ENCODE data around the gene AXIN2.
"Not testable (repeated sequence)": the region's sequence is repeated elsewhere in the genome, so short reads cannot be mapped to it uniquely, and the experiment has no call there.

Gene AXIN2

DNA sequence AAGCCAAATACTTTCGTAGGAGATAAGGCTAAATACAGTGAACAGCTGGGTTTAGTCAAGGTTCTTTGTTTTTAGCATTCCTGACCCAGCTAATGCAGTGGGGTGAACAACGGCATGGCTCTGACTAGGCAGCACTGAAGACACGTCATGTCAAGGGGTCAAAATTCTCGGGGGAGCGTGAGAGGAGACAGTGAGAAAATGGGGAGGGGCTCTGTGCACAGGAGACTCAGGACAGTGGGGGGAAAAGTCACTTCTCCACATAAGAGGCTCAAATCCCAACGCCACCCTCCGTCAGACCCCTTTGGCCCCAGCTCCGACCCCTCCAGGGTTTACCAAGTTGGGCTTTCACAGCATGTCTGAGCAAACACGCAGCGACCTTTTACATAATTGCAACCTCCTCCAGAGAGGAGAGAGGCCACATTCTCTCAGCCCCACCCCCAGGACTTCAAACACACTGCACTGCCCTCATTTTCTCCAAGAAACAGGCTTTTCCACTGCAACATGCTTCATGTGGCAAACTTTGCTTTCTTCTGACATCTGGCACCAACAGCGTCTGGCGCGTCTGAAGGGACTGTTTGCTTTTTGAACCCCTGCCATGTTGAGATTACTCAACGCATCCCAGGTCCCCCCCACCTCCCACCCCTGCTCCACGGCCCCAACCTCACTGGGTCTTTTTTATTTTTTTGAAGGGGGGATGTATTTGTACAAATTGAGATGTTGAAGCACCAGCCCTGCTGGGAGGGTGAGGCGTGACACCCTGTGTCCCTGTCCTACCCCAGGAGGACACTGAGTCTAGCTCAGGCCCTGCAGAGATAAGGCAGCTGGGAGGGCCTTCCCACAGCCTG lies 30.0 kb downstream of the AXIN2 start:
- no peak for TF ChIP-seq POLR2A (IDR thresholded peaks at IDR 0.05; ENCODE audit: low read depth, low read length)
- no peak for DNase-seq (ENCODE audit: insufficient read length, low spot score)
- no peak for FAIRE-seq

DNA sequence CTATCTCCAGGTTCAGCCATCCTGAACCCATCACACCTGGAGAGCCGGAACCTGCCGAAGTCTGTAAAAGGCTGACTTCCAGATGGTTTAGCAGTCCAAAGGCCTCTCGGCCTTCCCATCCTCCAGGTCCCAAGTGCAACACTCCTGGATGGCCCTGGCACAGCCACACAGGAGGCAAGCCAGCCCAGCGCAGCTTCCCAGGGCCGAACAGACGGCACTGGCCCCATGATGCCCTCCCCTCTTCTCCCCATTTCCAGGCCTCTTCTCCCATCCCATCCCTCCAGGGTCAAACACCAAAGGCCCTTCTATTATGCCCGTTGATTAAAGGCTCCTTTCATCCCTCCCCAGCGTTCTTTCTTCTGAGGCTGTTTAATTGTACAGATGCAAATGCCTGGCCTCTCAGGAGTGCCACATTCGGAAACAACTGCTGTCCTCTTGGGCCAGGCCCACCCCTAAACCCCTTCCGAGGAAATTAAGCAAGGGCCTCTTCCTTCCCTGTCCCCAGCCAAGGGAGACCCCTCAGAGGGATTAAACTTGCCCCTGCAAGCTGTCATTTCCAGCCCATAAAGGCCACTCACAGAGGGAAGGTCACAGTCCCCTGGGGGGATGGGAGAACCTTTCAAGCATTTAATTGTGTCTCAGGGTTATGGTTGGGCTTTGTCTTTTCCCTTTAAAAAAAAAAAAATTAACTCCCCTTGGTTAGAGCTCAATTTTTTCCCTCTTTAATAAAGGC lies 30.8 kb downstream of the AXIN2 start:
- no peak for TF ChIP-seq POLR2A (IDR thresholded peaks at IDR 0.05; ENCODE audit: low read depth, low read length)
- FAIRE-seq: no peak
- no peak for DNase-seq (ENCODE audit: insufficient read length, low spot score)

DNA sequence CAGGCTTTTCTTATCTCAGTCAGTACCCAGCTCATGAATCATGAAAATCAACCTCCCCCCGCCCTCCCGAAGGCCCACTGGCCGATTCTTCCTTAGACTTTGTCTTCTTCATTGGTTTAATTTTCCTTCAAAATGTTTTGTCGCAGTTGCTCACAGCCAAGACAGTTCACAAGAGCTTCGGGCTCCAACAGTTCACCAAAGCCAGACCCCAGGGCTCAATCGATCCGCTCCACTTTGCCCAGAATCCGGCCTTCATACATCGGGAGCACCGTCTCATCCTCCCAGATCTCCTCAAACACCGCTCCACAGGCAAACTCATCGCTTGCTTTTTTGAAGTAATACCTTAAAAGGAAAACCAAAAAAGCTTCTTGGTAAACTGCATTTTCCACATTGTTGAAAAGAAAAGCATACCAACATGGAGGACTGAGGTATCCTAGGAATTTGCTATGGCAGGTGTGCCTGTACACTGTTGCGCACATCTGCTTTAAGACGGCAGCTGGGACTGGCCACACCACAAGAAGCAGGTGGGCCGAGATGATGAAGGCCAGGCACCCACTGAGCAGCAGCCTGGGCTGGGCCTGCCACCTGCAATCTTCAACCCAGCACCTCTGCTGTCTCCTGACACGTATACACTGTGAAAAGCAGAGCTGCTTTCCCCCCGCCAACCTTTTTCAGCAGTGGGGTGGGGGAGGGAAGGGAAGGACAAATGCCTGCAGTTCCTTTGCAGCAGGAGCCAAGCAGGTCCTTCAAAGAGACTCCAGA lies 31.5 kb downstream of the AXIN2 start:
- FAIRE-seq (no peak), DNase-seq (ENCODE audit: insufficient read length, low spot score) (no peak)

DNA sequence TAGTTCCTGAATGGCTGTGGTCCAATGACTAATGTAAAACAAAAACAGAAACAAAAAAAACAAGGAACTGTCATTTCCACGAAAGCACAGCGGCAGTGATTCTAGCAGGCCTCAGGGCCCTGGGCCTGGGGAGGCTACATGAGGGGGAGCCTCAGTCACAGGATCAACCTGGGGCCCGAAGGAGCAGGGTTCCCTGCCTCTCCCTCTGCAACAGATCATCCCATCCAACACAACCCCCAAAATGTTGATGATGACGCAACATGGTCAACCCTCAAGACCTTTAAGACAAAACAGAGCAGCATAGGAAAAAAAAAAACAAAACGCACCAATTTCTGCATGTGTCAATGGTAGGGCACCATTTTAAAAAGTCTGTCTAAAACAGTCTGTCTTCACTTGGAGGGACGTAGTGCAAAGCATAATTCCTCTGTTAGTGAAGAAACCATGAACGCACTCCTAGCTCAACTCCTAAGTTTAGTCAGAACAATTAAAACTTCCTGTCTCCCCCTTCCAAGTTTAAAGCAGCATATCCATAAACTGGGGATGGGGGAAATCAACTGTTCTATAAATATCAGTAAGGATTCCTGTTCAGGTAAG lies 32.3 kb downstream of the AXIN2 start:
- no peak for DNase-seq (ENCODE audit: insufficient read length, low spot score)
- no peak for TF ChIP-seq POLR2A (IDR thresholded peaks at IDR 0.05; ENCODE audit: low read depth, low read length)
- no peak for FAIRE-seq

More for the DNA sequence above, 31.5 kb downstream of the AXIN2 start:
- no peak for TF ChIP-seq POLR2A (IDR thresholded peaks at IDR 0.05; ENCODE audit: low read depth, low read length)

DNA sequence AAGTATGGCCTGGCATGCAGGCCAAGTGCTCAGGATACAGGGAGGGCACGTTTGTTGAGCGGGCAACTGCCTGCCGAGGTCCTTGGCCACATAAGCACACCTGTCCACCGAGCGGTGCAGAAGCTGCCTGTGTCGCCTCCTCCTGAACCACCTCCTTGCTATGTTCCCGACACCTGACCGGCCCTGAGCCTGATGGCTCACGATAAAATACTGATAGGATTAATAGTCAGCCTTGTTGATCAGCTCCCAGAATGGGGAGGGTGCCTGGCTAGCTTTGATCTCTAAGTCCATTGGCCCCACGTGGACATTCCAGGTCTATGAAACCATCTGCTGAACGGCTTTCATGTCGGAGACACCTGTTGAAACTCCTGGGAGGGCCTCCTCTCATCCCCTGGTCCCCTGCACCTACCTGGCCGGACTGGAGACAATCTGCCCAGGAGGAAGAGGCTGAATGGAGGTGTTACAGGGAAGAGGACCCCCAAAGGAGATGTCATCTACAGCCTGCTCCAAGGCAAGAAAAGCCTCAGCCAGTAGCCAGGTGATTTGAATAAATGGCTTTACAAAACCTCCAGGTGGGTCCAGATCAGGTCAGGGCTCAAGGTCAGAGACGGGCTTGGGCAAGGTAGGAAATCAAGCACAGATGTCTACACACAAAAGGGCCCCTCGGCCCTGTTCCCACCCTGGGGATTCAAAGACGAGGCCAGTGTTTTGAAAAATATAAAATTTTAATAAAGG lies 33.4 kb downstream of the AXIN2 start:
- FAIRE-seq: no peak
- no peak for DNase-seq (ENCODE audit: insufficient read length, low spot score)
- TF ChIP-seq POLR2A (IDR thresholded peaks at IDR 0.05; ENCODE audit: low read depth, low read length): no peak

DNA sequence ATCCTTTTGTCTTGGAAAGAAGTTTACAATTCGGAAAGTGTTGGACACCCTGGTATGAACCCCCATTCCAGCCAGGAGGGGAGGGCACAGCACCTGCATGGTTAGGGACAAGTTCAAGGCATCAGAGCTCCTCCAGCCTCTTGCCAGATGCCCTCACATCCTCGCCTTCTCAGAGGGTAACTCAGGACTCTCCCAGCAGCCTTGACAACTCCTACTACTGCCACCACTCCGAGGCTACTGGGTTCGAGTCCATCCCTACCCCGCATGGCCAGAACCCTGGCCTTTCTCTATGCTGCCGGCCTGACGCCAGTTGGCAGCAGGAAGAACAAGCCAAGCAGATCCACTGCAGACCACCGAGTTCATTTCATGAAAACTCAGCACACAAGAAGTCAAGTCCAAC lies 34.1 kb downstream of the AXIN2 start:
- no peak for TF ChIP-seq POLR2A (IDR thresholded peaks at IDR 0.05; ENCODE audit: low read depth, low read length)
- no peak for FAIRE-seq
- DNase-seq (ENCODE audit: insufficient read length, low spot score): no peak

DNA sequence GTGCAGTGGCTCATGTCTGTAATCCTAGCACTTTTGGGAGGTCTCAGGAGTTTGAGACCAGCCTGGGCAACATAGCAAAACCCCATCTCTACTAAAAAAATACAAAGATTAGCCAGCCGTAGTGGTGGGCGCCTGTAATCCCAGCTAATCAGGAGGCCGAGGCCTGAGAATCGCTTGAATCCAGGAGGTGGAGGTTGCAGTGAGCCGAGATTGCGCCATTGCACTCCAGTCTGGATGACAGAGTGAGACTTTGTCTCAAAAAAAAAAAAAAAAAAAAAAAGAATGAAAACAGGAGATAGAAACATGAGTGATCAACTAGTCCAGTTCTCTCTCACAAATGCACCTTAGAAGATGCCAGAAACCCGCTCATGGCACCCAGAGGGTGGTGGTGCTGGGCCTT lies 34.6 kb downstream of the AXIN2 start:
- not testable (repeated sequence) for FAIRE-seq; DNase-seq (ENCODE audit: insufficient read length, low spot score)

DNA sequence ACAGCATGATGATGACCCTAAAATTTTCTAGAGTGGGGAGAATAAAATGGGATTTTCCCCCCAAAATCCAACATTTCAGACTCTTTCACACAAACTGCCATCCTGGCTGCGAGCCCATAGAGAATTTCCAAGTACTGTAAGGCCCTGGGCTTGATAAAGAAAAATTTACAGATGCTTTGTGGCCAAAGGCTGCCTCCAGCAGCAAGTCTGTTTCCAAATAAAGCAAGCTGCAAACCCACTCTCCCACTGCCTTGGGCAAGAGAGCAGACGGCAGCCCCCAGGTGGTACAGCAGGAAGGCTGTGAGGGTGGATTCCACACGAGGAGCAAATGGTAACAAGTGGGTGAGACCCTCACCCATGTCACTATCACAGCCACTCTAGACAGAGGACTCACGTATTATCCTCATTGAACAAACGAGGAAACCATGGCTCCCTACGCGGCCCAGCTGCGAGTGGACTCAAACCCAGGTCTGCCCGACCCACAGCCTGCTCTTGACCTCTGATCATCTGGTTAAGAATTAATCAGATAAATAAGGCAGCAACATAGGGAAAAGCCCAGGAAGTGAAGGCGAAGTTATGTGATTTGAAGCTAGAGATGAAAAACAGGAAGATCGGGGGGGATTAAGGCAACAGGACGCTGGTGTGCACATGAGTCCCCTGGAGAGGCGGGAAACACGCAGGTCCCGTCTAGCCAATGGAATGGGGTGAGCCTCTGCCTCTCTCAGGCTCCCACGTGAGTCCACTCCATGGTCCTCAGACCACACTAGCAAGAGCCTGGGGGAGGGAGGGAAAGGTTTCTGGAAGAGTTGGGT lies 37.4 kb downstream of the AXIN2 start:
- TF ChIP-seq POLR2A (IDR thresholded peaks at IDR 0.05; ENCODE audit: low read depth, low read length): no peak
- DNase-seq (ENCODE audit: insufficient read length, low spot score) (no peak), FAIRE-seq (no peak)

DNA sequence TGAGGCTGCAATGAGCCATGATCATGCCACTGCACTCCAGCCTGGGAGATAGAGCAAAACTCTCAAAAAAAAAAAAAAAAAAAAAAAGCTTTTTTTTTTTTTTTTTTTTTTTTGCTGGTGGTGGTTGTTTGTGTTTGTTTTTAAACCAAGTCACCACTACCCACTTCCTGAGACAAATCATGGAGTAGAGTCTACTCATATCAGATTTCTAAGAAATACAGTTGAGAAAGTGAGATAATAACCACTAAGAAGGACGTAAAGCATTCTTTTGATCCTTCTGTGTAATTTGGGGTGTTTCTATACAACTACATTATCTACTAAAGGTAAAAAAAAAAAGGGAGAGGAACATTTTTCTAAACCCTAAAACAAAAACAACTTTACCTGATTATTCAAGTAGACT lies 38.0 kb downstream of the AXIN2 start:
- DNase-seq (ENCODE audit: insufficient read length, low spot score) (no peak), FAIRE-seq (no peak)
- no peak for TF ChIP-seq POLR2A (IDR thresholded peaks at IDR 0.05; ENCODE audit: low read depth, low read length)

DNA sequence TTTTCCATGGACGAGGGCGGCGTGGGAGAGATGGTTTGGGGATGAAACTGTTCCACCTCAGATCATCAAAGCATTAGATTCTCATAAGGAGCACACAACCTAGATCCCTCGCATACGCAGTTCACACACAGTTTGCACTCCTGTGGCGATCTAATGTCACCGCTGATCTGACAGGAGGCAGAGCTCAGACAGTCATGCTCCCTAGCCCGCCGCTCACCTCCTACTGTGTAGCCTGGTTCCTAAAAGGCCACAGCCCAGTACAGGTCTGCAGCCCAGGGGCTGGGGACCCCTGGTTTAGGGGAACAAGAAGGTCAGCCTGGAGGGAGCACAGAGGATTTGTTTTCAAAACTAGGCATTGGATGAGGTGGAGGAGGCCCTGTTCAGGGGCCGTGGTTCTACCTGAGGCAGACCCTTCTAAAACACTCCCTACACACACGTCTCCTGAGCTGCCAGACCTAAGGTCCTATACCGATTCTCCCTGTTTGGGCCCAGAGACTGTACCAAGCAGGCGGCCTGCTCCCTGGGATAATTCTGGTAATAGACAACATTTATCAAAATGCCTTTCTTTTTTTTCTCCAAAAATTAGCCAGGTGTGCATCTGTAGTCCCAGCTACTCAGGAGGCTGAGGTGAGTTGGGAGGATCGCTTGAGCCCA lies 38.6 kb downstream of the AXIN2 start:
- FAIRE-seq (no peak), DNase-seq (ENCODE audit: insufficient read length, low spot score) (no peak)
- no peak for TF ChIP-seq POLR2A (IDR thresholded peaks at IDR 0.05; ENCODE audit: low read depth, low read length)

DNA sequence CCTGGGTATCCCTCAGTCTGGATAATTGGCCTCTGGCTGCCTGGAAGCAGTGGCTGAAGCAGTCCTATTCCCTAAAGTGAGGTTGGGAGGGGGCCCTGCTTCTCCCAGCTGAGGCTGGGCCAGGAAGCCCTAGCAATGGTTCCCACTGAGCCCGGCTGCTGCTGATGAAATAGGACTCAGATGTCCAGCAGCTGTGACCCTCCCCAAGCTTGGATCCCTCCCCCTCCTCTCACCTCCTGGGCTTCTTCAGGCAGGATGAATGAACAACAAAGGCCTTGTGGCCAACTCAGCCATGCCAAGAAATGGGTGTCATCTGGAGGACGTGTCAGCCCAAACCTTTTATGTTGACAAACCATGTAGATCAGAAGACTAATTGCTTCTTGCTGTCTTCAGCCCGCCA lies 42.0 kb downstream of the AXIN2 start:
- FAIRE-seq (no peak), DNase-seq (ENCODE audit: insufficient read length, low spot score) (no peak)
- TF ChIP-seq POLR2A (IDR thresholded peaks at IDR 0.05; ENCODE audit: low read depth, low read length): no peak

DNA sequence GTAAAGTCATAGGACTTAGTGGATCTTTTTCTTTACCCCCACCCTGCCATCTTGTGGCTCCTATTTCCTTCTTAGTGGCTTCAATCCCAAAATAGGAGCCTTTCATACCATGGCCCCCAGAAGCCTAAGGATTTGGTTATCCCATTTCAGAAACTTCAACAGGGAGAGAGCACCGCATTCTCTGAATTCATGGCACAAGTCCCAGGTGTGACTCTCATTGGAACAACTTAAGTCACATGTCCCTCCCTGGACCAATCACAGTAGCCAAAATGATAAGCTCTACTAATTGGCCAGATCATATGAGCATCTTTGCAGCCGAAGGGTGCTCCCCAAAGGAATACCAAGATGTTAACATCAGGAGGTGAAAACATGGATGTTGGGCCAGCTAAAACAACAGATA lies 43.2 kb downstream of the AXIN2 start:
- DNase-seq (ENCODE audit: insufficient read length, low spot score) (no peak), FAIRE-seq (no peak)
- no peak for TF ChIP-seq POLR2A (IDR thresholded peaks at IDR 0.05; ENCODE audit: low read depth, low read length)
